PC-9 (cell line): ENCODE measurements around the gene ST13.
"Not testable (repeated sequence)": the region's sequence is repeated elsewhere in the genome, so short reads cannot be mapped to it uniquely, and the experiment has no call there.

Source experiments
- CTCF ChIP-seq: fragments of 200-600 bp; sonication (generic); conservative IDR thresholded peaks from 2 replicates; pipeline ENCODE4 v1.6.1; 2017; ENCODE audit warnings: mixed run types, antibody characterized with exemption, mild to moderate bottlenecking, moderate library complexity
- EZH2 ChIP-seq: fragments of 200-600 bp; sonication (generic); IDR thresholded peaks from 2 replicates; pipeline ENCODE4 v1.8.0; 2017; ENCODE audit warnings: antibody characterized with exemption, low read depth

- not testable (repeated sequence) for TF ChIP-seq CTCF, EZH2
Measured at GRCh38 chr22:40868379-40868778, 11.9 kb upstream of the ST13 start.
